Transverse colon (tissue), 4 donors: ENCODE measurements around the gene METTL1. TPM values are rescaled to one million over a fixed set of nuclear protein-coding genes. Genes with fewer than 3 reads are reported as not detected.
A peak's percentile ranks its signal among the peaks of the same experiment; 100 is the strongest.

Experiments used
- DNase-seq: peaks from one replicate; pipeline ENCODE4 v3.0.0-alpha.2; 2019
- H3K27ac ChIP-seq, 4 donors: fragments of 200-600 bp; sonication (generic); 2 replicates each; pipeline ENCODE4 v1.5.1; 2016 to 2018; ENCODE audit warnings: inconsistent platforms in 4 of 4
- H3K27me3 ChIP-seq: fragments of 200-600 bp; sonication (generic); 2 replicates; pipeline ENCODE4 v1.5.1; 2017; ENCODE audit warnings: inconsistent platforms
- H3K36me3 ChIP-seq, 4 donors: fragments of 200-600 bp; sonication (generic); 2 replicates each; pipeline ENCODE4 v1.5.1; 2017 to 2019; ENCODE audit warnings: inconsistent platforms in 4 of 4
- H3K4me1 ChIP-seq, 4 donors: fragments of 200-600 bp; sonication (generic); 2 replicates each; pipeline ENCODE4 v1.5.1; 2017 to 2020; ENCODE audit warnings: inconsistent platforms in 4 of 4
- H3K4me3 ChIP-seq, 4 donors: fragments of 200-600 bp; sonication (generic); 1 replicate in 1 of 4; 2 replicates in 3 of 4; pipeline versions ENCODE4 v1.5.1 to v1.6.1; 2017 to 2019; ENCODE audit warnings: inconsistent platforms in 4 of 4
- H3K9me3 ChIP-seq, 2 donors: fragments of 200-600 bp; sonication (generic); 2 replicates each; pipeline ENCODE4 v1.5.1; 2017 to 2019; ENCODE audit warnings: inconsistent platforms in 2 of 2
- CTCF ChIP-seq, 5 experiments: fragments of 200-600 bp in 3 of 5; fragments of 450-650 bp in 2 of 5; sonication (generic) in 3 of 5; IDR thresholded peaks; 1 replicate in 2 of 5; 2 replicates in 3 of 5; pipeline ENCODE4 v1.5.1; 2016 to 2017; ENCODE audit warnings: antibody characterized with exemption in 5 of 5, inconsistent platforms in 3 of 5, mild to moderate bottlenecking in 2 of 5, moderate library complexity in 1 of 5
- EP300 ChIP-seq: sonication (generic); formaldehyde crosslinking; IDR thresholded peaks from one replicate; pipeline ENCODE4 v1.6.1; 2017; ENCODE audit warnings: antibody characterized with exemption, low read depth
- POLR2A ChIP-seq: fragments of 450-650 bp; IDR thresholded peaks from one replicate; pipeline ENCODE4 v1.6.1; 2016; ENCODE audit warnings: antibody characterized with exemption, mild to moderate bottlenecking, moderate library complexity
- POLR2AphosphoS5 ChIP-seq, 3 donors: sonication (generic); formaldehyde crosslinking; IDR thresholded peaks; one replicate each; pipeline ENCODE4 v1.6.1; 2016; ENCODE audit warnings: antibody characterized with exemption in 3 of 3
- WGBS, 2 donors: methylation state at CpG; one replicate each; pipeline ENCODE4 v1.1.5; 2018; ENCODE audit warnings: low coverage in 1 of 2; 5-methylcytosine and 5-hydroxymethylcytosine counted together
- in situ Hi-C, 4 donors: fragments of 200-750 bp; cut with MboI; loops; one replicate each; pipeline versions ENCODE4 v1.15.0 to v1.15.1; 2017; ENCODE audit warnings: low sequenced_read_pairs in 3 of 4, low pct_ligation_motif_present in 1 of 4, low pct_unique_long_range_greater_than_20kb in 1 of 4
- intact Hi-C: fragments of 100-400 bp; cut with DNase I; formaldehyde crosslinking; loops from one replicate; pipeline ENCODE4 v1.15.1; 2023; ENCODE audit warnings: low total_unique reads
- total RNA-seq, 4 donors: library from RNA; depleted of rRNA; stranded (reverse); fragments of >200 nt; gene quantifications; one replicate each; pipeline ENCODE4 v1.1.0, GENCODE V29; 2016

The METTL1 gene
- total RNA-seq, 4 donors from 2014 or later: 4.1 to 7.1 (median 4.5) TPM

- DNase-seq: peak; percentile 99
- Histone ChIP-seq H3K27me3 (no peaks in the 10 kb centered on the region), H3K36me3 (peaks cover 0 to 21% (median 6%) of the 10 kb centered on the region in 4 donors), H3K4me3 (peak within 1 kb of the TSS; percentile 47 to 76 (median 58)), H3K27ac (peak within 1 kb of the TSS; percentile 77 to 90 (median 87)), H3K9me3 (no peaks in the 10 kb centered on the region), H3K4me1 (peaks cover 12 to 46% (median 39%) of the 10 kb centered on the region in 4 donors)
- in situ Hi-C loops (no loop called here), intact Hi-C loops (no loop called here)
- TF ChIP-seq EP300 (no peak), POLR2A (peak; percentile 76), CTCF (IDR thresholded peaks at IDR 0.05) (peak in 1 of 5 experiments; percentile 9), POLR2AphosphoS5 (IDR thresholded peaks at IDR 0.05) (peak; percentile 76 to 79 (median 76))
- 0 to 1% methylated on average over 13 to 42 of the region's 58 CpGs for WGBS, 2 donors
These were observed 19.9 kb downstream of the METTL1 start, which contains the start of gene CDK4 for GRCh38 chr12:57751788-57752667. Gene CDK4 (minus strand): TSS chr12:57752310. CDS start chr12:57751717, 593 bp downstream.

GRCh38 chr12:57751432-57751787 is 20.5 kb downstream of the METTL1 start:
- no peak for DNase-seq
- in situ Hi-C loops (no loop called here), intact Hi-C loops (no loop called here)
- peak overlapping the region; percentile 77 to 90 (median 87) for H3K27ac ChIP-seq
- WGBS, 2 donors: 7 to 30% methylated on average over 2 to 8 of the region's 8 CpGs
- no peaks in the 10 kb centered on the region for H3K27me3 ChIP-seq
- peak overlapping the region; percentile 47 to 76 (median 58) for H3K4me3 ChIP-seq
- H3K36me3 ChIP-seq: peaks cover 0 to 24% (median 6%) of the 10 kb centered on the region in 4 donors
- peaks cover 12 to 40% (median 33%) of the 10 kb centered on the region in 4 donors for H3K4me1 ChIP-seq
- H3K9me3 ChIP-seq: no peaks in the 10 kb centered on the region
- no peak for TF ChIP-seq POLR2AphosphoS5 (IDR thresholded peaks at IDR 0.05)
- TF ChIP-seq CTCF (IDR thresholded peaks at IDR 0.05): no peak
- no peak for TF ChIP-seq POLR2A
- TF ChIP-seq EP300: no peak

GRCh38 chr12:57750561-57751431 is 21.1 kb downstream of the METTL1 start:
- H3K27me3 ChIP-seq: no peaks in the 10 kb centered on the region
- TF ChIP-seq CTCF (IDR thresholded peaks at IDR 0.05) (no peak), EP300 (no peak), POLR2A (no peak), POLR2AphosphoS5 (IDR thresholded peaks at IDR 0.05) (no peak)
- DNase-seq: no peak
- H3K9me3 ChIP-seq: no peaks in the 10 kb centered on the region
- H3K36me3 ChIP-seq: peaks cover 0 to 24% (median 6%) of the 10 kb centered on the region in 4 donors
- intact Hi-C loops: no loop called here
- in situ Hi-C loops: no loop called here
- H3K4me3 ChIP-seq: peak overlapping the region in 3 of 4 donors; percentile 47 to 58 (median 57)
- H3K27ac ChIP-seq: peak overlapping the region; percentile 77 to 90 (median 87)
- peaks cover 12 to 39% (median 30%) of the 10 kb centered on the region in 4 donors for H3K4me1 ChIP-seq
- WGBS, 2 donors: 84 to 96% methylated on average over 7 to 15 of the region's 15 CpGs

- intact Hi-C loops: no loop called here
These were observed 22.8 kb downstream of the METTL1 start for GRCh38 chr12:57749061-57749460.

More at GRCh38 chr12:57749061-57749460, 22.8 kb downstream of the METTL1 start:
- Histone ChIP-seq H3K9me3 (no peaks in the 10 kb centered on the region), H3K4me3 (no peak overlapping the region), H3K27ac (no peak overlapping the region), H3K27me3 (no peaks in the 10 kb centered on the region), H3K4me1 (peaks cover 16 to 40% (median 28%) of the 10 kb centered on the region in 4 donors), H3K36me3 (peaks cover 0 to 24% (median 6%) of the 10 kb centered on the region in 4 donors)
- 90% methylated on average over 5 of the region's 5 CpGs; no CpG with 5 or more reads in 1 of the 2 donors for WGBS, 2 donors
- in situ Hi-C loops: no loop called here
- no peak for DNase-seq
- TF ChIP-seq POLR2A: no peak
- TF ChIP-seq EP300: no peak
- TF ChIP-seq POLR2AphosphoS5 (IDR thresholded peaks at IDR 0.05): no peak
- TF ChIP-seq CTCF (IDR thresholded peaks at IDR 0.05): no peak
